Activated CD8-positive, alpha-beta memory T cell treated with anti-CD3 and anti-CD28 coated beads, Interleukin-2, amount 50 U/mL, for 1 hour (primary cell): ENCODE measurements around the gene PPP1R15B.

ENCODE experiments used
- DNase-seq: peaks from one replicate; pipeline ENCODE4 v3.0.0-alpha.2; 2020; ENCODE audit errors: extremely low read depth

The PPP1R15B gene

GRCh38 chr1:204400882-204401510 is 10.6 kb downstream of the PPP1R15B start:
- DNase-seq: no peak

DNA sequence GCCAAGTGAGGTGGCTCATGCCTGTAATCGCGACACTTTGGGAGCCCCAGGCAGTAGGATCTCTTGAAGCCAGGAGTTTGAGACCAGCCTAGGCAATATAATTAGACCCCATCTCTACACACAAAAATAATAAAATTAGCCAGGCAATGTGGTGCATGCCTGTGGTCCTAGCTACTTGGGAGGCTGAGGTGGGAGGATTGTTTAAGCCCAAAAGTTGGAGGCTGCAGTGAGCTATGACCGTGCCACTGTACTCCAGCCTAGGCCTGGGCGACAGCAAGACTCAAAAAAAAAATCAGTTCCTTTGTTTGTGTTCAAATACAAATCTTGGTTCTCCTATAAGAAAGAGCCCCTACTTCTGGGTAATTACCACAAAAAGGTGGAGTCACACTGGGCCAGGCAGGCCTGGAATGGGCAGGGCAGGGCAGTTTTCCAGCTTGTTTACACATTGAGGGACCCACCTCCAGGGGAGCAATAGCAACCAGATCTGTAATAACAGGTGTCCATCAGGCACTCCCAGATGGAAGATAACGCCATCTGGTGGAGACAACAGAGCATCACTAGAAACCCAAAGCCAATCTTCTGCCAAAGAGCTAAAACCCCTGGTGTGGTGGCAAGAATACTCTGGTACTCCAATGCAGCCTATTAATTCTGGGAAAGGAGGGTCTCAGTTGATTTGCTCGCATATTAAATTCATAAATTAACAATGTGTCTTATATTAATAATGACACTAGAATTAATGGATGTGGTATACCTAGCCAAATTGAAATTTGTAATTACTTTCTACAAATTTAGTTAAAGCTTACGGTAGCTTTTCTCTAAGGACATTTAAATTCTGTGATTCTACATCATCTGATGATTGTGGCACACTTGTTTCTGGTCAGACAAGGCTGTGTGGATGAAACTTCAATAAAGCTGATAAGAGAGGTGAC is 13.2 kb downstream of the PPP1R15B start:
- no peak for DNase-seq

DNA sequence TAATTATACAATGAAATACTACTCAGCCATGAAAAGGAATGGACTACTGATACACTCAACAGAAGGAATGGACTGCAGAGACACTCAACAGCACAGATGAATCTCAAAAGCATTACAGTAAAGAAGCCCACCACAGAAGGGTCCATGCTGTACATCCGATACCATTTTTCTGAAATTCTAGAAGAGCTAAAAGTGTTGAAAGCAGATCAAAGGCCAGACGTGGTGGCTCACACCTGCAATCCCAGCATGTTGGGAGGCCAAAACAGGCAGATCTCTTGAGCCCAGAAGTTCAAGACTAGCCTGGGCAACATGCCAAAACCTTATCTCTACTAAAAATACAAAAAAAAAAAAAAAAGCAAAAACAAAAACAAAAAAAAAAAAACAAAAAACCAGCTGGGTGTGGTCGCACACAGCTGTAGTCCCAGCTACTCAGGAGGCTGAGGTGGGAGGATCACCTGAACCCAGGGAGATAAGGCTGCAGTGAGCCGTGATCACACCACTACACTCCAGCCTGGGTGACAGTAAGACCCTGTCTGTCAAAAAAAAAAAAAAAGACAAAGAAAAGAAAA is 15.5 kb downstream of the PPP1R15B start:
- DNase-seq: no peak

DNA sequence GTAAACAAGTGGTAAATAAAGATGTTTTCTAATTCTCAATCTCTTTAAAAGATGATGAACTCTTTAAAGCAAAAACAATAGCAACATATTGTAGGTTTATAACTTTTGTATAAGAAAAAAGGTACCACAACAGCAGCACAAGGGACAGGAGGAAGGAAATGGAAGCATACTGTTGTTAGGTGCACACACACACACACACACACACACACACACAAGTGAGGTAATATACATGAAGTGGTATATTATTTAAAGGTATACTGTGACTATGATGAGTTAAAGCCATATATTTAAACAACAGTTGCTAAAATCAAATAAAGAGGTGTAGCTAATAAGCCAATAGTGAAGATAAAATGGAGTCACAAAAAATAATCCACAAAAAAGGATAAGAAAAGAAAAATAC is 20.0 kb downstream of the PPP1R15B start:
- DNase-seq: no peak

GRCh38 chr1:204390751-204391466 is 20.7 kb downstream of the PPP1R15B start:
- DNase-seq: no peak

GRCh38 chr1:204385727-204386126 is 25.9 kb downstream of the PPP1R15B start:
- no peak for DNase-seq

- no peak for DNase-seq
Observed at GRCh38 chr1:204384636-204385352, 26.8 kb downstream of the PPP1R15B start.

DNA sequence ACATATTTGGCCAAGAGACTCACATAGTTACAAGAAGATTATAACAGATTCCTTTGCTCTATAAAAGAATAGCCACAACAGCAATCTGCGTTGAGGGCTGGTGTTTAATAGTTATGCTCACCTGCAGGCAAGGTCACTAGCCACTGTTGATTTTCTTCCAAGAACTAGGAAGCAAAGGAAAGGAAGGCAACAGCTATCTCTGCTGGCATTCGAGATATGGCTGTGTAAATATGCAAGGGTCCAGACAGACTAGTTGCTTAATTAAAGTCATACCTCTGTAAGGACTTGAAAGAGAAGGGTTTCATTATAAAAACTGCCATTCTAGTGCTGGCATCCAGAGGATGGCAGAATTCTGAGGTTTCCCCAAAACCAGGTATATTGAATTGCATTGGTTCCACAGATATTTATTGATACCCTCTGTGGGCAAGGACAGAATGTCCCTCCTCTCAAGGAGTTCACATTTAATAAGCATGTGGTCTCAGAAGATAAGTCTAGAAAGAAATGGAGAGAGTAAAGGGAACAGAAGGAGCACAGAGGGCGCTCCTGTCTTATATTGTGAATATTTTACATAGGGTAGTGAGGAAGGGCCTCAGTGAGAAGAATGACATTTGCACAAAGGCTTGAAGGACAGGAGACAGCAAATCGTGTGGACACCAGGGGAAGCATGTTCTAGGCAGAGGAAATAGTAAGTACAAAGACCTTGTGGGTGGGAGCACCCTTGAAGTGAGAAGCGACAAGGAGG is 28.3 kb downstream of the PPP1R15B start:
- no peak for DNase-seq

GRCh38 chr1:204382714-204383083 is 28.9 kb downstream of the PPP1R15B start:
- no peak for DNase-seq

GRCh38 chr1:204380293-204380831 is 31.3 kb downstream of the PPP1R15B start:
- DNase-seq: no peak

GRCh38 chr1:204377800-204378668 is 33.6 kb downstream of the PPP1R15B start:
- no peak for DNase-seq

- no peak for DNase-seq
Observed at GRCh38 chr1:204376919-204377799, 34.5 kb downstream of the PPP1R15B start.

GRCh38 chr1:204376465-204376864 is 35.2 kb downstream of the PPP1R15B start:
- DNase-seq: no peak

- no peak for DNase-seq
Observed at GRCh38 chr1:204373911-204374310, 37.7 kb downstream of the PPP1R15B start.

- DNase-seq: no peak
Observed at GRCh38 chr1:204370176-204370575, 41.4 kb downstream of the PPP1R15B start.

DNA sequence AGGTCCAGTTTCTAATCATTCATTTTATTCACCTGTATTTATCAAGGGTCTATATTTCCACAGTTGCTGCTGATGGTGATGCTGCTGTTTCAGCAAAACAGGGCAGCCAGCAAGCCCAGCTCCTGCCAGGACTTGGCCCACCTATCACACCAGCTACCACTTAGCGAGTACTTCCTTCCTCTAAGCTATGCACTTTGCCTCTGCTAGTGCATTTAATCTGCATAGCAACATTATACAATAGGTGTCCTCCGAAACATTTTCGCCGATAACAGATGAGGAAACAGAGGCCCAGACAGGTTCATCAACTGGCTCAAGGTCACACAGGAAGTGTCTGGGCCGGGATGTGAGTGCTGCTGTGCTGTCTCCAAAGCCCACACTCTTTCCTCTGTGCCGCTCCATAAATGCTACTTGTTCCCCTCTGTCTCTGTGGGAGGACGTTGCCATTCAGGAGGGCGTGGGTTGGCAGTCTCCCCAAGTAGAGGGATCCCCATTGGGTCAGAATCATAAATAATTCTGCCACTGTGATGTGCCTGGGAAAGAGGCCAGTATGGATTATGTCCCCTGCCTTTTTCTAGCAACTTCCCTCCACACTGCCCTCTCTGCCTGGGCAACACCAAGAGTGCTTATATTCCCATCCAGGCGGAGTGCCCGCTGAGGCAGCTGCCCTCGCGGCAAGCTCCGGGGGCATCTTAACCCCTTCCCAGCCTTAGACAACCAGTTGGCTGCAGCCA is 42.5 kb downstream of the PPP1R15B start:
- DNase-seq: no peak

GRCh38 chr1:204367956-204368355 is 43.7 kb downstream of the PPP1R15B start:
- no peak for DNase-seq
